Embryonic facial prominence (tissue), 1 donor: ENCODE data around the gene CST9L.

Experiments
- DNase-seq: peaks from one replicate; pipeline ENCODE4 v3.0.0-alpha.2; 2016; ENCODE audit errors: extremely low spot score

CST9L gene

GRCh38 chr20:23568320-23568970 lies at the start of gene CST9L:
Gene CST9L, minus strand, starts transcription at chr20:23568484. Its CDS starts 34 bp downstream, at chr20:23568450.
- no peak for DNase-seq

- DNase-seq = no peak
Measured at GRCh38 chr20:23614163-23614562, 45.9 kb upstream of the CST9L start.

DNA sequence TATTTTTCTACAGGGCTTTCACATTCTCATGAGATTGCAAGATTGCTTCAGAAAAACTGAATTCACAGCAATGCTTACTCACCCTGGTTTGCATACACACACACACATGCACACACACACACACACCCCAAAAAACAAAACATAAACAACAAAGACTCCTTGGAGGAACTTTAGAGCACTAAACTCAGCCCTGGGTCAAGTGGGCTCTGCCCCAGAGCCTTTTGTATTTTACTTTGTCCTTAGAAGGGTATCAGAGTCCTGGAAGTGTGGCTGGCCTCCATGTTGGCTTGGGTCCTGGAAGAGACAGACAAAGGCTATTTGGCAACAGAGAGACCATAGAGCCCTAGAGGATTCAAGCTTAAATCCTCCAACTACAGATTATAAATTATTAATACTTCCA lies 45.4 kb upstream of the CST9L start:
- DNase-seq = no peak

- DNase-seq = no peak
Measured at GRCh38 chr20:23612396-23612795, 44.1 kb upstream of the CST9L start.

DNA sequence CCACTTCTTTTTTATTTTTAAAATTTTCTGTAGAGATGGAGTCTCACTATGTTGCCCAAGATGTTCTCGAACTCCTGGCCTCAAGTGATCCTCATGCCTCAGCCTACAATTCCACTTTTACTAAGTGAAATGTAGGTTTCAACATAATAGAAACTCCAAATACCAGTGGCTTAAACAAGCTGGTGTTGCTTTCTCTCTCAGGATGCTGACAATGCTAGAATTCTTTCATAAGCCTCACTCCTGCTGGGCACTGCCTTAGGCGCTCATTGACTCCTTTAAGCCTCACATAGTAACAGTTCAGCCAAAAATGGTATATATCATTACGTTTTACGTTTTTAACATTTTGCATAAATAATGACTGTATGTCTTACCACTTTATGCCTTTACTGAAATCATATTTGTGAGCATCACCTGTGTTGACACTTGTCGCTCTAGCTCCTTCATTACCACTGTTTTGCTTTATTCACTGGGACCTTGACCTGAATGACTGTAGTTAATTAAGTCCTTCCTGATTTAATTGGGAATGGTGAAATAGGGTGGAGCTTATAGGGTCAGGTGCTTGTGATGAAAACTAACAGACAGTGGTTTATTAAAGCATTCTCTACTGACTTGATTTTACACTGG lies 41.3 kb upstream of the CST9L start:
- no peak for DNase-seq

DNA sequence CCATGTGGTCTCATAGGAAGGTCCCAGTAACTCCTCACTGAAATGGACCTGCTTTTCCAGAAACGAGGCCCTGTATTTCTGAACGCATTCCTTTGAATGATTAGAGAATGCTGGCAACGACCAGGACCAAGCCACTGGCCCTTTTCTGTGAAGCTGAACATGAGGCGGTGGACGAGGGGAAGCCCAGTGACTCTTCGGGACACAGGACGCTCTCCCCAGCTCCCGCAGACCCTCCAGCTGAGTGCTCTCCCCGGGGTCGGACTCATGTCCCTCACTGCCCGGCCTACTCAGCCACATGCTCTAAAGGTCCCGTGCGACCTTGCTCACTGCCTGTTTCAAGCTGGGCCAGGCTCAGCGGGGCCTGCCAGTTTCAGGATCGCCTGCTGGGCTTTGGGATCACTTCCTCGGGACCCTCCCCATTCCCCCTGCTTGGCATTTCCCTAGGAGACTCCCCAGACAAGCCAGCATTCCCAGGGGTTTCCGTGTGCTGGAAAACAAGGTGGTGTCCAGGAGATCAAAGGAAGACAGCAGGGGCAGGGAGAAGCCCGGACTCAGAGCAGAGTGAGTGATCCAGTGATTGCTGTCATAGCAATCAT lies 40.1 kb upstream of the CST9L start:
- no peak for DNase-seq

DNA sequence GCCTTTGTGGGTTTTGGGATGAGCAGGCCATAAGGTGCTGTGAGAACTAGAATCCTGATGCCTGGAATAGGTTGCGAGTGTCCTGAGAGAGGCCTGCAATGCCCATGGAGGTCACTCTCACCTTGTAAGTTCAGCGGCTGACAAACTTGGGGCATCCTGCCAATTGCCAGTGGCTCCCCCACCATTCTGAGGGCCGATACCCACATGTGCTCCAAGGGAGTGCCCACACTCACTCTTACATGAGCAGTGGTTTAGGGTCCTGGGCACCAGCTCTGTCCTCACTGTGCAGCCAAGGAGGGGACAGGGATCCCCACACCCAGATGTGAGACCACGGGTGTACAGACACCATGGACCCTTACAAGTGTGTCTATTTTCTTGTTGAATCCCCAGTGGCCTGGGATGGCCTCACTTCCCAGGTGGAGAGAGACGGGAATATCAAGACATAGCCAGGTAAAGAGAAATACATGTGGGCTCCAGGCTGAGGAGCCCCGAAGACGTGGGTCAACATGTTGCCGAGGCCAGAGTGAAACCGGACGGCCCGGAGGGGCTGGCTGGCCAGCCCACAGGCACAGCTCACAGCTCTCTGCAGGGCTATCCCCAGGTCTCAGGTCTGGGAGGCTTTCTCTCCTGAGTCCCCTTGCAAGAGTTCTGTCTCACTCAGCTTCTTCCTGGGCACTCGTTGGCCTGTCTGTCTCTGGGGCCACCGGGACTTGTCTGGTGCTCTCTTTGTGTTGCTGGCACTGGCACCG lies 39.4 kb upstream of the CST9L start:
- DNase-seq = no peak

DNA sequence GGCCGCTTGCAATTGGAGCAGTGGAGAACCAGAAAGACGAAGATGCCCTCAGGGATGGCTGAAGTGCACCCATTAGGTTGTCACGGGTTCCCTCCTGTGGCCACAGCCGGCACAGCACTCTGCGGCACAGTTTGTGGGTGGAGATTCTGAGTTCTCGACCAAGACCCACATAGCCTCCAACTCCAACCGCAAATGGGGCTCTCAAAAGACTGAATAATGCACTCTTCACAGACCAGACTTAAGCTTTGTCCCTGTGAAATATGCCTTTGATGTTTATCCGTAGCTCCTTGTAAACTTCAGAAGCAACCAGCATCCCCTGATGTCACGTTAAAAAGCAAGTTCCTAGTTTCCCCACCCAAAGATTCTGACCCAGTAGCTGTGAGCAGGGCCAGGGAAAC lies 38.4 kb upstream of the CST9L start:
- DNase-seq = no peak

GRCh38 chr20:23605867-23606651 lies 37.8 kb upstream of the CST9L start, which contains the start of gene CST9:
Gene CST9, minus strand, starts transcription at chr20:23605917. Its CDS starts 53 bp downstream, at chr20:23605864.
- DNase-seq = no peak

DNA sequence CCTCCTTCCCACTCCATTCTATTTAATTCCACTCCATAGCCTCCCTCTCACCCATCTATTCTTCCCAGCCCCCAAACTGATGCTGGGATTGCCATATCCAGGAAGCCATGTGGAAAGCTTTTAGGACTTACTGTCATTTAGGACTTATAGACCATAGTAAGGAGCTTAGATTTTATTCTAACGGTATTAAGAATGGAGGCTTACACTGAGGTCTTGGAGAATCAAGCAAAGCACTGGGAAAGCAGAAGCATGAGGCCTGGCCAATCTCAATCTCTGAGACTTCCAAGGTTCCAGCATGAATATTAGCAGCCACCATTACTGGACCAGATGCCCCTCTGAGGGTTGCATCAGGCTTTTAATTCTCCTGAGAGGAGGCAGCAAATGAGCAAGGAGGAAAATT lies 36.0 kb upstream of the CST9L start:
- no peak for DNase-seq

DNA sequence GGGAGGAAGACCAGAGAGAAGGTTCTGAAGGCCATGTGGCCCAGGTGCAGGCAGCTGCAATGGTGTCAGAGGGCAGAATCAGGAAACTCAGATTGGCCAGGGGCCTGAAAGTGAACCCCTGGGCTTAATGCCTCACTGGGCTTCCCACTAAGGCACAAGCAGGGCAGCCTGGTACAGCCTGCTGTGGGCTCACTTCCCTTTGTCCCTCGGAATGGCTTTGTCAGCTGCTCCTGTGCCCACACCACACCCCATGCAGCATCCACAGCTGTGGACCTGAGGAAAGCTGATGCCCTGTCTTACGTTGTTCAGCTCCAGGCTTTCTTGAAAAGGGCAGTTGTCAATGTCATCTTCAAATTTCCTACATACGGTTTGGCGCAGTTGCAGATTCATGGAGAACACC lies 35.0 kb upstream of the CST9L start:
- no peak for DNase-seq

GRCh38 chr20:23602699-23603098 lies 34.4 kb upstream of the CST9L start:
- DNase-seq = no peak

- DNase-seq = no peak
Measured at GRCh38 chr20:23602241-23602640, 34.0 kb upstream of the CST9L start.

DNA sequence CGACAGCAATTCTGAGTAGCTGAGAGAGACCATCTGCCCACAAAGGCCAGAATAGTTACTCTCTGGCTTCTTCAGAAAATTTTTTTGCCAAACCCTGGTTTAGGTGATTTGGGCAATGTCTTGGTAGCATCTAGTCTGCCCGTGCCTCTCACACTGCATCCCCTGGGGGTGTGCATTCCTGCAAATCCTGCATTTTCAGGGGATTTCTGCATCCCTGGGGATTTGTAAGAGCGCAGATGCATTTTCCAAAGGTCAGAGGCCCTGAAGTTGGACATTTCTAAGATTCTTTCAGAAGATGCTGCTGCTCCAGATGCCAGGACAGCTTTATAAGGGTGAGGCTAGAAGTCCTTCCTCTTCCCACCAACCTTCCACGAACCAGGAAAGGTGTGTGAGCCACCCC lies 33.4 kb upstream of the CST9L start:
- DNase-seq = no peak

- DNase-seq = no peak
Measured at GRCh38 chr20:23598481-23598880, 30.2 kb upstream of the CST9L start.

DNA sequence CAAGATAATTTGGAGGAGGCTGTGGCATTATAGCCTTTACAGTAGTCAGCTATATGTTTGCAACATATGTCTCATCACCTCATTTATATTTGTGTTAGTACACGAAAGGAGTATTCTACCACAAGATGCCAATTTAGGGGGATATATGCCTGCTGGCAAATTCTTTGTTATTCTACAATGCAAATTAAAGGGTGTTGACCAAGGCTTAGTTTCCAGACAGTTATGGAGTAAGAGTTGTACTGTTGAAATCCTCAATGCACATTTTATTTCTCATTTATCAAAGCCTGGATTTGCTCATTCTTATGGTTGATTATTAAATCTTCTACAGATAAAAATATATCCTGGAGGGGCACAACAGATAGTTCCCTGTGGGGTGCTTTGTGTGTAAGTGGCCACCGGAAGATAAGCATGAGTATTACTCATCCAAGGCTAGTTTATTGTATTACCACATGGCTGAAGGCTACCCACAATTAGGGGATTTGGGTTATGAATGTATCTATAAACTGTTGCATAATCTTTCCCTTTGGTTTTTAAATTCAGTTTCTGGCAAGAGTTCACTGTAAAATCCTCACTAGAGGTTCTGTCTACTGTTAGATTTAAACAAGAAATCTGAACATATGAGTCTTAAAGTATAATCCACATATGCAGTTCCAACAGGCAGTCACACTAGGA lies 28.4 kb upstream of the CST9L start:
- no peak for DNase-seq

GRCh38 chr20:23595941-23596340 lies 27.7 kb upstream of the CST9L start:
- DNase-seq = no peak

DNA sequence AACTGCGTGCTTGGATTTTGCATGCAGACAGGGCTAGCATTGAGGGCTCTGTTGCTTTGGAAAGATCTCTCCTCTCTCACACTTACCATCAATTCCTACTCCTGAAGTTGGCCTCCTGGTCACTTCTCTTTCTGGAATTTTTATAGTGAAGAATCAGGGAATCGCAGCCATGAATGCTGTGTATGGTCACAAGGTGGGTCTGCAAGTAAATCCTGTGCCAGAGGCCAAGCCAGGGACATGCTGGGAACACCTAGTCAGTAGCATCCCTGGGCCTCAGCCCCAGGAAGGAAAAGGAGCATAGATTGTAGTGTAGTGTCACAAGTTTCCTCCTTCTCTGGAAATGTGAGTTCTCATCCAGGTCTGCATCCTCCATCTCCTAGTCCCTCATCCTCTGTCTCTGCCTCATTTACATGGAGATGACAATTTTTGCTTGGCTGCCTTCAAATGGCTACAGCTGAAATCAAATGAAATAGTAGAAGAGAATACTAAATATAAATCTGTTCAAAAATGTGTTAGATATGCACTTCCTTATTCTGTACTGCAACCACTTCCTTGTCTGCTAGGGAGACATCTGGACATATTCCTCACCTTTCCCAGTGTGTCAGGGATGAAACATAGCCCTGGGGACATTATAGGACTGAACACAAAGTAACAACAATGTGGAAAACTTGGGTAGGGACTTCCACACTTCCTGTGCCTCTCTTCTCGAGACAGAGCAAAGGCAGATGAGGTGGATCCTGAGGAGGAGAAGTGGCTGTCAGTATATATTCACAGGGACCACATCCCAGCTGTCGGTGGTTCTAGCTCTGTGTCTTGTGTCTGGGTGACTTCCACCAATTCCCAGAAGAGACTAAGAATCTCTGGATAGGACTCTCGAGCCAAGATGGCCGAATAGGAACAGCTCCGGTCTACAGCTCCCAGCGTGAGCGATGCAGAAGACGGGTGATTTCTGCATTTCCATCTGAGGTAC lies 20.4 kb upstream of the CST9L start:
- DNase-seq = no peak

GRCh38 chr20:23587631-23588030 lies 19.3 kb upstream of the CST9L start:
- no peak for DNase-seq
